Measurements from ENCODE around the gene KIF23. TPM values are rescaled to one million over a fixed set of nuclear protein-coding genes. Genes with fewer than 3 reads are reported as not detected.

The KIF23 gene
- total RNA-seq, 1 donor from 2014 or later: 0.70 TPM

GRCh38 chr15:69475769-69476358 lies 61.7 kb downstream of the KIF23 start:
- ATAC-seq (ENCODE audit: poor library complexity): peak; percentile 90
- intact Hi-C loops (cut with DNase I): no loop called here

GRCh38 chr15:69476704-69477473 lies 62.7 kb downstream of the KIF23 start:
- intact Hi-C loops (cut with DNase I): no loop called here
- ATAC-seq (ENCODE audit: poor library complexity): no peak
- DNase-seq: no peak

More at GRCh38 chr15:69475769-69476358, 61.7 kb downstream of the KIF23 start:
- peak; percentile 86 for DNase-seq

- DNase-seq: peak; percentile 66
These were observed 64.2 kb downstream of the KIF23 start for GRCh38 chr15:69478259-69478781.

GRCh38 chr15:69479081-69479480 lies 64.9 kb downstream of the KIF23 start:
- no peak for DNase-seq
- no peak for ATAC-seq (ENCODE audit: poor library complexity)

More at GRCh38 chr15:69478259-69478781, 64.2 kb downstream of the KIF23 start:
- intact Hi-C loops (cut with DNase I): no loop called here
- ATAC-seq (ENCODE audit: poor library complexity): peak; percentile 50

GRCh38 chr15:69479971-69480370 lies 65.8 kb downstream of the KIF23 start:
- DNase-seq (no peak), ATAC-seq (ENCODE audit: poor library complexity) (no peak)
- intact Hi-C loops (cut with DNase I): no loop called here

More at GRCh38 chr15:69479081-69479480, 64.9 kb downstream of the KIF23 start:
- intact Hi-C loops (cut with DNase I): no loop called here

- DNase-seq: no peak
- ATAC-seq (ENCODE audit: poor library complexity): no peak
- intact Hi-C loops (cut with DNase I): no loop called here
These were observed 66.8 kb downstream of the KIF23 start for GRCh38 chr15:69480932-69481331.

GRCh38 chr15:69482686-69483256 lies 68.6 kb downstream of the KIF23 start:
- DNase-seq: no peak
- intact Hi-C loops (cut with DNase I): no loop called here
- ATAC-seq (ENCODE audit: poor library complexity): peak; percentile 49

- intact Hi-C loops (cut with DNase I): no loop called here
- no peak for DNase-seq
- ATAC-seq (ENCODE audit: poor library complexity): no peak
These were observed 70.7 kb downstream of the KIF23 start for GRCh38 chr15:69484837-69485236.

- ATAC-seq (ENCODE audit: poor library complexity) (no peak), DNase-seq (no peak)
- intact Hi-C loops (cut with DNase I): no loop called here
These were observed 72.4 kb downstream of the KIF23 start for GRCh38 chr15:69486481-69487110.

- ATAC-seq (ENCODE audit: poor library complexity) (peak; percentile 63), DNase-seq (no peak)
- intact Hi-C loops (cut with DNase I): no loop called here
These were observed 75.0 kb downstream of the KIF23 start for GRCh38 chr15:69489073-69489571.

- ATAC-seq (ENCODE audit: poor library complexity) (peak; percentile 7), DNase-seq (no peak)
- intact Hi-C loops (cut with DNase I): no loop called here
These were observed 76.3 kb downstream of the KIF23 start for GRCh38 chr15:69490356-69491037.

- intact Hi-C loops (cut with DNase I): no loop called here
- peak; percentile 81 for ATAC-seq (ENCODE audit: poor library complexity)
- peak; percentile 83 for DNase-seq
These were observed 76.9 kb downstream of the KIF23 start for GRCh38 chr15:69491038-69491505.

- ATAC-seq (ENCODE audit: poor library complexity): no peak
- intact Hi-C loops (cut with DNase I): no loop called here
- DNase-seq: no peak
These were observed 79.3 kb downstream of the KIF23 start for GRCh38 chr15:69493406-69493805.

GRCh38 chr15:69496001-69496400 lies 81.9 kb downstream of the KIF23 start:
- DNase-seq (no peak), ATAC-seq (ENCODE audit: poor library complexity) (no peak)
- intact Hi-C loops (cut with DNase I): no loop called here

GRCh38 chr15:69497076-69497475 lies 82.9 kb downstream of the KIF23 start:
- intact Hi-C loops (cut with DNase I): no loop called here
- no peak for ATAC-seq (ENCODE audit: poor library complexity)
- DNase-seq: no peak

- DNase-seq (no peak), ATAC-seq (ENCODE audit: poor library complexity) (no peak)
- intact Hi-C loops (cut with DNase I): no loop called here
These were observed 83.5 kb downstream of the KIF23 start for GRCh38 chr15:69497667-69498066.

All from Right ventricle myocardium superior (tissue), 1 donor.